Activated CD8-positive, alpha-beta memory T cell treated with anti-CD3 and anti-CD28 coated beads for 1 hour (primary cell): Measurements from ENCODE around the gene IFNA1.
A peak's percentile ranks its signal among the peaks of the same experiment; 100 is the strongest.
"Not testable (repeated sequence)": the region's sequence is repeated elsewhere in the genome, so short reads cannot be mapped to it uniquely, and the experiment has no call there.

Experiments
- DNase-seq, 2 donors: peaks; one replicate each; pipeline ENCODE4 v3.0.0-alpha.2; 2020; ENCODE audit warnings: low read depth in 1 of 2; ENCODE audit errors: extremely low read depth in 1 of 2

Gene IFNA1

GRCh38 chr9:21440139-21440538 lies at the start of gene IFNA1:
Gene IFNA1, plus strand, starts transcription at chr9:21440439. Its CDS starts 69 bp downstream, at chr9:21440508.
- no peak for DNase-seq

GRCh38 chr9:21392270-21392669 lies 48.0 kb upstream of the IFNA1 start:
- DNase-seq: no peak

- peak; percentile 8 to 48 for DNase-seq
These were observed 44.2 kb upstream of the IFNA1 start for GRCh38 chr9:21395778-21396717.

- DNase-seq: no peak
These were observed 41.2 kb upstream of the IFNA1 start for GRCh38 chr9:21398955-21399489.

- no peak for DNase-seq
These were observed 40.3 kb upstream of the IFNA1 start for GRCh38 chr9:21399956-21400355.

GRCh38 chr9:21402386-21403251 lies 37.6 kb upstream of the IFNA1 start:
- DNase-seq: no peak

GRCh38 chr9:21404146-21404545 lies 36.1 kb upstream of the IFNA1 start:
- no peak for DNase-seq

GRCh38 chr9:21408817-21409216 lies 31.4 kb upstream of the IFNA1 start, which contains the start of gene IFNA8:
Gene IFNA8, plus strand, starts transcription at chr9:21409117. Its CDS starts 60 bp downstream, at chr9:21409177.
- DNase-seq: no peak

- no peak for DNase-seq
These were observed 28.1 kb upstream of the IFNA1 start for GRCh38 chr9:21412107-21412506.

- DNase-seq: no peak
These were observed 27.1 kb upstream of the IFNA1 start for GRCh38 chr9:21413151-21413550.

- no peak for DNase-seq
These were observed 26.6 kb upstream of the IFNA1 start for GRCh38 chr9:21413624-21414023.

- DNase-seq: no peak
These were observed 25.9 kb upstream of the IFNA1 start for GRCh38 chr9:21414220-21414940.

- no peak for DNase-seq
These were observed 24.6 kb upstream of the IFNA1 start for GRCh38 chr9:21415493-21416267.

GRCh38 chr9:21428235-21428634 lies 12.0 kb upstream of the IFNA1 start:
- DNase-seq: no peak

- no peak for DNase-seq
These were observed 11.0 kb upstream of the IFNA1 start for GRCh38 chr9:21429191-21429590.

- no peak for DNase-seq
These were observed 7.4 kb upstream of the IFNA1 start for GRCh38 chr9:21432672-21433425.

GRCh38 chr9:21434202-21435014 lies 5.8 kb upstream of the IFNA1 start:
- peak in 1 of 2 donors; percentile 8 for DNase-seq

GRCh38 chr9:21435015-21435383 lies 5.2 kb upstream of the IFNA1 start:
- not testable (repeated sequence) for DNase-seq
